HepG2 (cell line): Measurements from ENCODE around the gene TXNDC9. TPM values are rescaled to one million over a fixed set of nuclear protein-coding genes. Genes with fewer than 3 reads are reported as not detected.

ENCODE experiments used
- ATAC-seq: fragments of 200-7000 bp; cut with Tn5 transposase; 3 replicates; pipeline ENCODE4 v1.9.1; 2020; ENCODE audit warnings: mild to moderate bottlenecking, moderate library complexity
- BruUV-seq: library from RNA; stranded (reverse); fragments of 400-500 nt; replicated peaks from 2 replicates; lab custom pipeline; 2021; lab: Mats Ljungman, UMichigan
- CTCF ChIA-PET: fragments of 300-600 bp; formaldehyde crosslinking; extraction: SDS; loops from one replicate; lab custom pipeline; 2021; ENCODE audit warnings: low total read pairs, inconsistent platforms, low intra/inter-chr PET ratio; lab: Yijun Ruan, JAX
- POLR2A ChIA-PET: fragments of 350-600 bp; sonication (Branson Sonifier 250); formaldehyde crosslinking; loops from one replicate; lab custom pipeline; 2020; ENCODE audit warnings: antibody characterized with exemption, inconsistent platforms; lab: Yijun Ruan, JAX
- DNase-seq: peaks from one replicate; pipeline ENCODE4 v3.0.0-alpha.2; 2015; ENCODE audit warnings: low spot score
- FAIRE-seq: peaks from 3 replicates; lab custom pipeline; 2011; peaks lifted over from hg19 to GRCh38; lab: Jason Lieb, UNC
- H2AFZ ChIP-seq: one replicate; pipeline ENCODE4 v1.6.1; 2011; ENCODE audit warnings: low read length, inconsistent platforms
- H3K27ac ChIP-seq: fragments of 300-600 bp; 3 replicates; pipeline ENCODE4 v1.8.0; 2011; ENCODE audit warnings: mixed run types, mild to moderate bottlenecking, mixed read lengths, low read length, inconsistent platforms; ENCODE audit not compliant: insufficient read depth; ENCODE audit errors: extremely low read length
- H3K27me3 ChIP-seq, 2 experiments: fragments of 200-600 bp in 1 of 2; 2 replicates in 1 of 2; 3 replicates in 1 of 2; pipeline versions ENCODE4 v1.6.0 to v1.8.0; 2011; ENCODE audit warnings: low read length in 2 of 2, mild to moderate bottlenecking in 2 of 2, moderate library complexity in 2 of 2, inconsistent platforms in 1 of 2; ENCODE audit not compliant: insufficient read depth in 2 of 2, control insufficient read depth in 1 of 2
- H3K36me3 ChIP-seq, 2 experiments: fragments of 200-600 bp in 1 of 2; replicated peaks in 1 of 2; 2 replicates in 1 of 2; 3 replicates in 1 of 2; pipeline versions ENCODE4 v1.5.1 to v1.8.0; 2011; ENCODE audit warnings: low read length in 2 of 2, inconsistent platforms in 1 of 2; ENCODE audit not compliant: insufficient read depth in 2 of 2, control insufficient read depth in 1 of 2
- H3K4me1 ChIP-seq: 2 replicates; pipeline ENCODE4 v1.5.1; 2012; ENCODE audit warnings: low read length, inconsistent platforms; ENCODE audit not compliant: insufficient read depth
- H3K4me2 ChIP-seq: 2 replicates; pipeline ENCODE4 v1.6.0; 2011; ENCODE audit warnings: low read depth, low read length, inconsistent platforms
- H3K4me3 ChIP-seq, 3 experiments: fragments of 200-600 bp in 1 of 3; sonication (generic), shearing (Covaris generic) in 1 of 3; replicated peaks in 1 of 3; 2 replicates each; pipeline ENCODE4 v1.5.1; 2011 to 2016; ENCODE audit warnings: low read length in 3 of 3, inconsistent platforms in 2 of 3, low read depth in 2 of 3, mild to moderate bottlenecking in 2 of 3, control low read depth in 1 of 3, mixed read lengths in 1 of 3; ENCODE audit not compliant: insufficient read depth in 1 of 3
- H3K79me2 ChIP-seq: one replicate; pipeline ENCODE4 v1.6.1; 2011; ENCODE audit warnings: low read length, inconsistent platforms; ENCODE audit not compliant: insufficient read depth
- H3K9ac ChIP-seq: 2 replicates; pipeline ENCODE4 v1.6.0; 2011; ENCODE audit warnings: mild to moderate bottlenecking, low read depth, low read length, inconsistent platforms; ENCODE audit not compliant: insufficient read depth
- H3K9me3 ChIP-seq: 2 replicates; pipeline ENCODE4 v1.5.1; 2012; ENCODE audit warnings: mild to moderate bottlenecking, low read length
- H4K20me1 ChIP-seq: 2 replicates; pipeline ENCODE4 v1.6.0; 2011; ENCODE audit warnings: inconsistent platforms, mild to moderate bottlenecking, low read length, moderate library complexity; ENCODE audit not compliant: insufficient read depth
- E2F2 ChIP-seq: sonication (generic); formaldehyde crosslinking; IDR thresholded peaks from 2 replicates; pipeline ENCODE4 v1.4.0; 2020; ENCODE audit warnings: missing genetic modification reagents, borderline replicate concordance
- RERE ChIP-seq: IDR thresholded peaks from 2 replicates; pipeline ENCODE4 v1.6.1; 2016; ENCODE audit warnings: low read depth, missing genetic modification reagents, missing compliant biosample characterization
- SAFB2 ChIP-seq: sonication (generic); formaldehyde crosslinking; IDR thresholded peaks from 2 replicates; pipeline ENCODE4 v1.5.1; 2020; ENCODE audit warnings: missing genetic modification reagents, low read depth, mild to moderate bottlenecking, borderline replicate concordance
- TEF ChIP-seq: sonication (generic); formaldehyde crosslinking; IDR thresholded peaks from 2 replicates; pipeline ENCODE4 v1.5.0; 2020; ENCODE audit warnings: missing genetic modification reagents
- YEATS2 ChIP-seq: sonication (generic); formaldehyde crosslinking; IDR thresholded peaks from 2 replicates; pipeline ENCODE4 v1.4.0; 2020; ENCODE audit warnings: missing genetic modification reagents, borderline replicate concordance
- ZNF292 ChIP-seq: sonication (generic); formaldehyde crosslinking; IDR thresholded peaks from 2 replicates; pipeline ENCODE4 v1.8.1; 2022; ENCODE audit warnings: mild to moderate bottlenecking, low read depth, missing genetic modification reagents, borderline replicate concordance
- ZNF709 ChIP-seq: sonication (generic); formaldehyde crosslinking; IDR thresholded peaks from 2 replicates; pipeline ENCODE4 v1.5.0; 2020; ENCODE audit warnings: mild to moderate bottlenecking, missing genetic modification reagents
- in situ Hi-C: cut with HindIII; loops from 2 replicates; pipeline ENCODE4 v1.10.0; 2017; ENCODE audit warnings: low pct_unique_long_range_greater_than_20kb; ENCODE audit not compliant: extremely low pct_ligation_motif_present
- intact Hi-C: fragments of 100-400 bp; cut with micrococcal nuclease; formaldehyde crosslinking; loops from one replicate; pipeline ENCODE4 v1.10.0; 2022; ENCODE audit not compliant: unreplicated experiment
- polyA plus RNA-seq, 8 experiments: library from polyadenylated mRNA; depleted of rRNA in 3 of 8; stranded (reverse) in 7 of 8; unstranded in 1 of 8; fragments of >200 nt; fragmentation: Illumina TruSeq in 4 of 8; extraction: Trizol in 4 of 8; gene quantifications; 2 replicates each; pipeline versions ENCODE4 v1.2.1 to v1.2.3, GENCODE V29; 2011 to 2016; ENCODE audit warnings: low read depth in 4 of 8, missing spikeins in 1 of 8, mixed read lengths in 1 of 8; ENCODE audit not compliant: insufficient read depth in 1 of 8
- total RNA-seq, 5 experiments: library from RNA; depleted of rRNA; stranded (reverse); fragments of >200 nt; fragmentation: Illumina TruSeq; extraction: Trizol; gene quantifications; 2 replicates each; pipeline ENCODE4 v1.2.3, GENCODE V29; 2016; ENCODE audit warnings: low read depth in 1 of 5

TXNDC9 gene
- total and polyA plus RNA-seq, 2 of the 13 experiments (the other 11 are each of a cell fraction or from before 2014, with no cell fraction given): 35.2 to 94.6 TPM

- TF ChIP-seq RERE (CRISPR knock-in tag) (no peak), ZNF292 (CRISPR knock-in tag) (no peak), YEATS2 (CRISPR knock-in tag) (no peak)
These were observed 17.9 kb upstream of the TXNDC9 start (continued) for GRCh38 chr2:99354070-99354469.

GRCh38 chr2:99350194-99350593 lies 14.1 kb upstream of the TXNDC9 start:
- ChIA-PET CTCF (no interaction called here), POLR2A (no interaction called here)
- no TSS peak for BruUV-seq
- DNase-seq (no peak), FAIRE-seq (no peak), ATAC-seq (no peak)
- TF ChIP-seq ZNF709 (CRISPR knock-in tag) (no peak), TEF (no peak), E2F2 (CRISPR knock-in tag) (no peak), SAFB2 (CRISPR knock-in tag) (no peak)
- H4K20me1 ChIP-seq: peaks cover 24% of the 10 kb centered on the region
- H3K4me1 ChIP-seq: no peaks in the 10 kb centered on the region
- in situ Hi-C loops (no loop called here), intact Hi-C loops (no loop called here)
- no peak overlapping the region for H2AFZ ChIP-seq
- H3K27ac ChIP-seq: no peak overlapping the region
- H3K27me3 ChIP-seq: no peaks in the 10 kb centered on the region
- peaks cover 95% of the 10 kb centered on the region for H3K79me2 ChIP-seq
- no peak overlapping the region for H3K4me3 ChIP-seq
- no peak overlapping the region for H3K4me2 ChIP-seq
- no peak overlapping the region for H3K9ac ChIP-seq
- 0 out of 5 replicates have a peak, but pooled peaks cover 0 to 5% of the 10 kb centered on the region in 2 experiments for H3K36me3 ChIP-seq
- no peaks in the 10 kb centered on the region for H3K9me3 ChIP-seq
